HG02840 (cell line): ENCODE measurements around the gene SMOC2.

Experiments
- ATAC-seq: cut with Tn5 transposase; IDR thresholded peaks from one replicate; pipeline ENCODE4 v1.9.1; 2021; ENCODE audit warnings: mild to moderate bottlenecking, moderate library complexity, moderate number of reproducible peaks; ENCODE audit not compliant: unreplicated experiment, low FRiP score

Gene SMOC2

DNA sequence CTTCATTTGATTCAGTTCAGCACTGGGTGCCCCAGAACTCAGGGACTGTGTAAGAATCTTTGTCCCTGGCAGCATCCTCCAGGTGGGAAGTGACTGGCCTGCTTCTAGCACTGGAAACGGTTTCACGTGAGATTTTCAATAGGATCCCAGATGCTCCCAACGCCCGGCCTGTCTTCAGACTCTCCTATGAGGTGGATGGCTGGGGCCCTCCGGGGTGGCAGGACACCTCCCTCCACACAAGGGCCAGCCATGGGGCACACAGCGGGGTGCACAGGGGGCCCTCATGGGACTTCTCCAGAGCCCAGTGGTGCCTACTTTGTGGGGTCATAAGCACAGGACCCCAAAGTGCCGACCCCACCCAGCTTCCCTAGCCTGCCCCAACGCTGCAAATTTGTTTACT is 72.8 kb downstream of the SMOC2 start:
- ATAC-seq: no peak

- ATAC-seq: no peak
These were observed 73.2 kb downstream of the SMOC2 start for GRCh38 chr6:168514216-168514615.

DNA sequence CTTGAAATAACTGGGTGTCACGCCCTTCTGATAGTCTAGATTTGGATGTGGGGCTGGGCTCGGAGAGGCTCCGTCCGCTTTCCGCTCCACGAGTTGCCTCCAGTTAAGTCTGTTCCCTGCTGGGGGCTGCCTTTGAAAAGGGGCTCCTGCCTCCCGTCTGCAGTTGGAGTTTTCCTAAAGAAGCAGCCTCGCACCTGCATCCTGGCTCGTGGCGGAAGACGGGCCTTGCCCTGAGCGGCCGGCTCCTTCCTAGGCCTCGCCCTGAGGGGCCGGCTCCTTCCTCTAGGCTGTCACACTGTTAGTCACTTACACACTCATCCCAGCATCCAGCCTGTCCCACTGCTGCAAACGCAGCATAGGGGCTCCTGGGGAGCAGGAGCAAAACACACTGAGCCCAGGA is 74.4 kb downstream of the SMOC2 start:
- no peak for ATAC-seq

- no peak for ATAC-seq
These were observed 76.2 kb downstream of the SMOC2 start for GRCh38 chr6:168516944-168517741.

DNA sequence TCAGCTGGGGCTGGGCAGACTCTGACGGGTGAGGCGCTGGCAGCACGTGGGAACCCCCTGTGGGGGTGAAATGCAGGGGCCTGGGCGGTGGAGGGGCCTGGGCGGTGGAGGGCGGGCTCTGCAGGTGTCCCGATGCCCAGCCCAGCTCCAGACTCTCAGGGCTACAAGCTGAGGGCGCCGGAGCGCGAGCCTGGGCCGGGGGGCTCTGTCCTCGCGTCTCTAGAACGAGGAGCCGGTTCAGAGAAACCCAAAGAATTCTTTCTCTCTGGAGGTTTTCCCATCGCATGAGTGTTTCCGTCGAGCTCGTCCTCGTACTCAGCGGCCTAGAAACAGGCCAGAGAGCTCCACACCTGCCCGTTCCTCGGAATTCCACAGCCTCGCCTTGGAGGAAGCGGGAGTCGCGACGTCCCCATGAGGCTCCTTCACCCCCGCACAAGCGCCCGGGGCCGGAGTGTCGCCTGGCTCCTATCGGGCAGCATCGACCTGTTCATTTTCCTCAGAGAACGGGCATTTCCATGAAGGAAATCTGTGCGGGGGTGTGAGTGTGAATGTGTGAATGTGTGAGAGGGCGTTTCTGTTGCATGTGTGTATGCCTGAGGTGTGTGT is 76.9 kb downstream of the SMOC2 start:
- ATAC-seq: no peak

DNA sequence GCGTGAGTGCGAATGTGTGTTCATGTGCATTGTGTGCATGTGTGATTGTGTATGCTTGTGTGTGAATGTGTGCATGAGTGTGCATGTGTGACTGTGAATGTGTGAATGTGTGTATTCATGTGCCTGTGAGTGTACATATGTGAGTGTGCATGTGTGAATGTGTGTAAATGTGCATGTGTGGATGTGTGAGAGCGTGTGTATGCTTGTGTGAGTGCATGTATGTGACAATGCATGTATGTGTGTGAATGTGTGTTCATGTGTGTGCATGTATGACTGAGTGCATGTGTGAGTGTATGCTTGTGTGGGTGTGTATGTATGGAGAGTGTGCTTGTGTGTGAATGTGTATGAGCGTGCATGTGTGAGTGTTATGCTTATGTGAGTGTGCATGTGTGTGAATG is 77.4 kb downstream of the SMOC2 start:
- no peak for ATAC-seq

GRCh38 chr6:168518867-168519266 is 77.9 kb downstream of the SMOC2 start:
- ATAC-seq: no peak

- ATAC-seq: no peak
These were observed 79.2 kb downstream of the SMOC2 start for GRCh38 chr6:168520233-168520632.

- ATAC-seq: no peak
These were observed 83.6 kb downstream of the SMOC2 start for GRCh38 chr6:168524571-168525001.

GRCh38 chr6:168525114-168525513 is 84.1 kb downstream of the SMOC2 start:
- no peak for ATAC-seq

- no peak for ATAC-seq
These were observed 85.1 kb downstream of the SMOC2 start for GRCh38 chr6:168525926-168526630.

DNA sequence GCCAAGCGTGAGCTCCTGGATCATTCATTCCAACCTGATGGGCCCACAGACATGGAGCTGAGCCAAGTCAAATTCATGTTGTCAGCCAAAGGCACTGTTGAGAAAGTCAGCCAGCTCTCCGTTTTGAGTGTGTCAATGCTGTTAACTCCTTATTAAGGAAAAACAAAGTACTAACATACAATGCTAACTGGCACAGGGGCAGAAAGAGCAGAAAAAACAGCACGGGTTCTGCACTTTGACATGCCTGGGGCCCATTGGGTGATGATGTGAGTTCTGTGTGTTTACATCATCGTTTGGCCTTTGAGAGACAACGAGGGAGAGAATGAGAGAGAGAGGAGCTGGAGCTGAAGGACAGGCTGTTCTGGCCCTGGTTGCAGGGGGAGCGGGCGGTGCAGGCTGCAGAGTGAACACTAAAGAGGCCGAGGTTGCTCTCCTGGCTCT is 85.9 kb downstream of the SMOC2 start:
- ATAC-seq: no peak

- ATAC-seq: no peak
These were observed 86.6 kb downstream of the SMOC2 start for GRCh38 chr6:168527451-168528210.

GRCh38 chr6:168528474-168529095 is 87.6 kb downstream of the SMOC2 start:
- ATAC-seq: no peak

DNA sequence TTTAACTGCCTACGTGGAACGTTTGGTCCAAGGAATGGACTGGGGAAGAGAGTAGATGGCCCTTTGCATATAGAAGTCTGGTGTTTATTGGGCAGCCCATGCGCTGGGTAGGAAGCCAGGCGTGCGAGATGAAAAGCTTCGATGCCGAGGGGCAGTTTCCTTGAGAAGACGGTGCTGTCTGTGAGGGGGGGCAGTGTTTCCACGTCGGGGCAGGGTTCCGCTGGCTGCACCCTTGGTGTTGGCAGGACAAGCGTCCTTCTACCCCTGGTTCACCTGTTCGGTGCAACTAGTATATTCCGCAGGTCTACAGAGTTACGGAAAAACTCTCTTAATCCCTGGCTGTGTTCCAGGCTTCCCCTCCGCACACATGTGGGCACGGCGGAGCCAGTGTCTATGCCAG is 88.2 kb downstream of the SMOC2 start:
- no peak for ATAC-seq

- ATAC-seq: no peak
These were observed 89.7 kb downstream of the SMOC2 start for GRCh38 chr6:168530653-168531071.

DNA sequence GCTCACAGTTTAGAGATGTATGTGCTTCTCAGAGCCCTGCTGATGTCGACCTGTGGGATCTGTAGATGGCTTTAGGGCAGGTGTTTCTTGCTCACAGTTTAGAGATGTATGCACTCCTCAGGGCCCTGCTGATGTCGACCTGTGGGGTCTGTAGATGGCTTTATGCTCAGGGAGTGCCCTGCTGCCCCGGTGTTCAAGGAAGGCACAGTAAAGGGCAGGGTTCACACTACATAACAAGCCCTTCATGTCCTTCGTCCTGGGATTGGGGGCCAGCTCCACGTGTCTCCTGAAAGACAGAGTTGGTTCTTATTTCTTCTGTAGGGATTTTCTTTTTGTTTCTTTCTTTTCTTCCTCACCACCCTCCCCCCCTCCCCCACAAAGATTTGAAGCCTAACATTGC is 91.1 kb downstream of the SMOC2 start:
- ATAC-seq: no peak

- no peak for ATAC-seq
These were observed 92.4 kb downstream of the SMOC2 start for GRCh38 chr6:168533414-168533813.

GRCh38 chr6:168534265-168534664 is 93.3 kb downstream of the SMOC2 start:
- no peak for ATAC-seq

- no peak for ATAC-seq
These were observed 94.7 kb downstream of the SMOC2 start for GRCh38 chr6:168535711-168536110.
